GM18511 (cell line): ENCODE data around the gene KLRB1.
"Not testable (repeated sequence)": the region's sequence is repeated elsewhere in the genome, so short reads cannot be mapped to it uniquely, and the experiment has no call there.

Source experiments
- ATAC-seq: cut with Tn5 transposase; IDR thresholded peaks from one replicate; pipeline ENCODE4 v1.9.1; 2021; ENCODE audit warnings: mild to moderate bottlenecking, moderate library complexity; ENCODE audit not compliant: unreplicated experiment

KLRB1 gene

DNA sequence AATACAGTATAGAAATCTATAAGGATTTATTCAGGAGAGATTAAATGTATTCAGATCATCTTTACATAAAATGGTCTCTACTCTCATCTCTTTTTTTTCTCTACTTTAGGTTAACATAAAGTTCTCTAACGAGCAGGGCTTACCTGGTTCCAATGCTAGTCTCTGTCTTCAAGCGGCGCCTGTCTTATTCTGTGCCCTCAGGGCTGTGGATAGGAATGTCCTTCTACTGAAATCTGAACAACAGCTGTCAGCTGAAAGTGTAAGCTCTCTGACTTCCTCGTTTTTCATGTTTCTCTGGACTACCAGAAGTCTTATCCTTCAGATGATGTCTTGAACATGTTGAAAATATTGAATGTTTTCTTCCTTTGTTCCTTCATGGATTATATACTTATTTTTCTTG lies 62.2 kb downstream of the KLRB1 start:
- ATAC-seq, result not testable (repeated sequence)
